ENCODE data around the gene VPS51.

Gene VPS51

DNA sequence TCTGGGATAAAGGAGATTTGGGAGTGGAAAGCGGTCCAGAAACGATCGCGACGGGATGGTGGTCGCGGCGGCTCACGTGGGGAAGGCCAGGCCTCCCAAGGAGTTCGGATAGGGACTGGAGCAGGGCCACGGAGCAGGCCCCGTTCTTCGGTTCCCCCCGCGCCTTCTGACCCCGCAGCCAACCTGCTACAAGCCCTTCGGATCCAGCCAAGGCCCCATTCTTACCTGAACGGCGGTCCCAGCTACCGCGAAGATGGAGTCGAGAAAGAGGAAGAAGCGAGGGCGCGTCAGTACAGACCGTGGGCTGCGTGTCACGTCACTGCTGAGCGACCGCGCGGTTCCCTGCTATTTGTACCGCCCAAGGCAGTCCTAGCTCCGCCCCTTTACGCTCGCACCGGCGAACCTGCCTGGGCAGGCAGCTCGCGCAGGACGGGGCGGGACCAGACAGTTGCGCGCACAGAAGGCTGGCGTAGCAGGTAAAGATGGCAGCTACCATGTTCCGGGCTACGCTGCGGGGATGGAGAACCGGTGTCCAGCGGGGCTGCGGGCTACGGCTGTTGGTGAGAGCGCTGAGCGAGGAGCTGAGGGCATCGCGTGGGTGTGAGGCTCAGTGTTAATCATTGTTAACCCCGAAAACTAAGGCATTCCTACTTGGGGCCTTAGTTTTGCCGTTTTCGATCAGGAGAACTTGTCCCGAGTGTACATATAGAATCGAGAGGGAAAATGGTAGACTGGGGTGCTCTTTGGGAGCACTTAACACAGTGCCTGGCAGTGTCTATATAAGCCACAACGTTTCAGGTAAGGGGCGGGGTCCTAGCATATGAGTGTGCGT is 26.1 kb downstream of the VPS51 start, which contains the start of the genes FAU and MRPL49:
FAU (minus strand) TSS at position 270 of the 832 bp plus-strand sequence. CDS start 321 bp downstream, outside the sequence.
MRPL49 (plus strand) TSS at position 457 of the 832 bp plus-strand sequence; CDS start at position 483, 26 bp downstream.
- peak; percentile 99 for DNase-seq

DNA sequence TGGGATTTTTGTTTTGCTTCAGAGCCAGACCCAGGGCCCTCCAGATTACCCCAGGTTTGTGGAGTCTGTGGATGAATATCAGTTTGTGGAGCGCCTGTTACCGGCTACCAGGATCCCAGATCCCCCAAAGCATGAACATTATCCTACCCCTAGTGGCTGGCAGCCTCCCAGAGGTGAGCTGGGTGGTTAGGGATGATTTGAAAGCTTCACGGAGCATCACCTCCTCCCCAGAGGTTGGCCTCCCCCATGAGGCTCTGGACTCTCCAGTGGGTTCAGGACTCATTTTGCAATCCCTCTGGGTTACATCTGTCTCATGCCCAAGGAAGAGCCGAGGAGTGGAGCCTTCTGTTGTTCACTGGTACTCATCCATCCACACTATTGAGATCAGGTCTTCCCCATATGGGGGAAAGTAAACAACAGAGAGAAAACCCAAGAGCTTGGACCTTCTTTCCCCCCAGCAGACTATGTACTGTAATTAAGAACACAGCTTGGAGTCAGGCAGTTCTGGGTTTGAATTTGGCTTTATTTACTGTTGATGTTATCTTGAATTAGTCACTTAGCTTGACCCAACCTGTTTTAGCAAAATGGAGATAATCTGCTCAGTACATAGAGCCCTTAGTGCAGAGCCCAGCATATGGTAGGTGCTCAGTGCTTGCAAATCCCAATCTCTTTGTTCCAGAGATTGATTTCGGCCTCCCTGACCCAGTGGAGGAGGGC is 28.6 kb downstream of the VPS51 start:
- DNase-seq, result peak in 1 of 2 donors; percentile 4

DNA sequence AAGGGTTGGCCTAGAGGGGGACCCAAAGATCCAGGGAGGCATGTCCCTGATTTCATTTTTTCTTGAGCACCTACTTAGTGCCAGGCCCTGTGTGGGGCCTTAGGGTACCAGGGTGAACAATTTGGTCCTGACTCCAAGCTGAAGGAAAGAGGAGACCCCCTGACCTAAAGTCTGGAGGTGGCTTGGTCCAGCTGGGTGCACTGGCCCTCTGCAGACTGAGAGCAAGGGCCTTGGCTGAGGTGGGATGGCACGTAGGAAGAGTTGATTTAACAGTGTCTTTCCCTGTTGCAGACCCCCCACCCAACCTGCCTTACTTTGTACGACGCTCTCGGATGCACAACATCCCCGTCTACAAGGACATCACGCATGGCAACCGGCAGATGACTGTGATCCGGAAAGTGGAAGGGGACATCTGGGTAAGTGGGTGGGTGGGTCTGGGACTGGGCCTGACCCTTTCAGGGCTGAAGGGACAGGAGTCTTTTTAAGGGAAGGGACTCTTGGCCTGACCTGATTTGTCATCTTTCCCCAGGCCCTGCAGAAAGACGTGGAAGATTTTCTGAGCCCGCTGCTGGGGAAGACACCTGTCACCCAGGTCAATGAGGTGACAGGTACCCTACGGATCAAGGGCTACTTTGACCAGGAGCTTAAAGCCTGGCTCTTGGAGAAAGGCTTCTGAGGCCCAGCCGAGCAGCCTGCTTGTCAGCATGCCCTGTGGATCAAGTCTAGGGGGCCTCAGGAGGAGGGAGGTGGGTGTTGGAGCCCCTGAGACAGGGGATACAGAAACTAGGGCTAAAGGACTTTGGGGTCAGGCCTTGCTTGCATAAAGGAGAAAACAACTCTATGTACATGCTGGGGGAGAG is 29.4 kb downstream of the VPS51 start:
- peak in 1 of 2 donors; percentile 5 for DNase-seq

DNA sequence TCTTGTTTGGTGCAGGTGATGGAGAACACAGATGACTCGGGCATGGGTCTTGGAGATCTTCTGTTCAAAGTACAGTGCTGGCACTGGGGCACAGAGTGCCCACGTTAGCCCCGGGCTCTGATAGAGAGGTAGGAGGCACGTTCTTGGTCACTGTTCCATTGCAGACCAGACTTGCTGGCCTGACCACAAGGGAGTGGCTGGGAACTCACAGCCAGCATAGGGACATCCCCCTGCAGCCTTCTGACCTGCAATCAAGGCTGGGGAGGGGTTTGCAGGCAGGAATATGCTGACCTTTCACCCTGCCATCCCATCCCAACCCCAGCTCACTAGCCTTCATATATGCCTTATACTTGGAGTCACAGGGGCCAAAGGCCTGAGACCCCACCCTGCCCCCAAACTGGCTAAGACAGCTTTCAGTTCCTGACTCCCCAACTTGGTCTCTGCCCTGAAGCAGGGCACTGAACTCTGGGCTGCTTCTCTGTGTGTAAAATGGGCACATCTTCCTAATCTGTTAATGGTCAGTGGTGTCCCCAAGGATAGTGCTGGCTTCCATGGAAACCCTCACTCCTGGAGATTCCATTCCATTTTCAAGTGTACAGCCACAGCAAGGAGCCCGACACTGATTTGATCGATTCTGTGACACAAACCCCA is 30.7 kb downstream of the VPS51 start:
- peak in 1 of 2 donors; percentile 9 for DNase-seq

DNA sequence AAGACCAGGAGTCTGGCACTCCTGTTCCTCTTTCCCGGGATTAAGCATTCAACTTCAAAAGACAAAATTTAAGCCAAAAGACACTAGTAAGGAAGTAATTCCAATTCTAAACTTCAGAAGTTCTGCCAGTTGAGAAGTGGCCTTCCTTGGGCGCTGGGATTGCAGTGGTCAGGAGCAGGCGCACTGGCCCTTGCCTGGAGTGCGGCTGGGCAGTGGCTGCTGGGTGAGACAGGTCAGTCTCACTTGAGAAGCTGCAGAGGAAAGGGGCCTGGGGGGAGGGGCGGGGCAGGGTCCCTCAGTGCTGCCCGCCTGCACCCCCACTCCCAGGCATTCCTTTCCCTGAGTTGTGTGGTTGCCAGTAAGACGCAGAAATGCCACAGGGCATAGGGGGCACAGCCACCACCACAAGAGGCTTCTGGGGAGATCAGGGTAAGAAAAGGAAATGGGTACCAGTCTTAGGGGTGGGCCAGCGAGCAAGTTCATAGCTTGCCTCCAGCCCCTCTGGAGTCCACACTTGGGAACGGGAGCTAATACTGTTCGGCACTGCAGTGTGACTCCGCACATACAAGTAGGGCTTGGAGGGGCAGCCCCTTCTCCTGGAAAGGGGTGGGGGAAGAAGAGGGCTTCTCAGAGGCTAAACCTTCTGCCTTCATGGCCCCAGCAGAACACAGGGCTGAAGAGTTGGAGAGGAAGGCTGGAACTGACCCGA is 31.6 kb downstream of the VPS51 start:
- no peak for DNase-seq

DNA sequence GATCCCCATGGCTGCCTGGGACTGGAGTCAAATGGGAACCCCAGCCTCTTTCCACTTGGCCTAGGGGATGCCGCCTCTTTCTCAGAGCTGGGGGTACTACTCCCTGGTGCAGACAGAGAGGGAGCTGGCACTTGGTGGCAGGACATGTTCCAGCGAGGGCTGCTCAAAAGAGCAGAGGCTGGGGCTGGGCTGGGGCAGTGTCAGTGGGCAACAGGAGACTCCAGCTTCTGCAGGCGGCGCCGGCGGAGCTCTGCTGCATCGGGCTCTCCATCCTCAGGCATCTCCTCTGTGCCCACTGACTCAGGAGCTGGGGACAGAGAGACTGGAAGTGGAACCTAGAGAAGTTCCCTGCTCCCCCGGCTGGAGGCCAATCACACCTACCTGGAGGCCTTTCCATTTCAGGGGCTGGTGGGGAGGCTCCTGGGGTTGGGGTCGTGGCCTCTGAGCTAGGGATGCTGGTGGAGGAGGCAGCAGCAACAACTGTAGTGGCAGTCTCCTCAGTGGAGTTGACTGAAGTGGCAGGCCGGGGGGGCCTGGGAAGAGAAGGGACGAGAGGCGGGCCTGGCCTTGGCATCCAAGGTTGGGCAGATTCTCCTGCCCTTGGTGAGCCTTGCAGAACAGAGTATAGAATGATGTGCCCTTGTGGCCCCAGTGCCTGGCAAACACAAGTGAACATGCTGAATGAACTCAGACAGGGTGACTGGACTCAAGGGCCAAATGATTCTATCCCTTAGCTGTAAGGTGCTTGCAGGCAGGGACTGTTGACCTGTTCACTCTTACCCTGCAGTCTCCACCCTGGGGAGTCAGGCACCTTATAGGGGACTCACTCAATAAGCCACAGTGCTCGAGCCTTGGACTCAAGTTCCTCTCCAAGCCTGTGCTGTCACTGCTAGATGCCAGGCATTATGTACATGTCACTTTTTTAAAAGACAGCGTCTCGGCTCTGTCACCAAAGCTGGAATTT is 32.5 kb downstream of the VPS51 start:
- DNase-seq, result no peak

DNA sequence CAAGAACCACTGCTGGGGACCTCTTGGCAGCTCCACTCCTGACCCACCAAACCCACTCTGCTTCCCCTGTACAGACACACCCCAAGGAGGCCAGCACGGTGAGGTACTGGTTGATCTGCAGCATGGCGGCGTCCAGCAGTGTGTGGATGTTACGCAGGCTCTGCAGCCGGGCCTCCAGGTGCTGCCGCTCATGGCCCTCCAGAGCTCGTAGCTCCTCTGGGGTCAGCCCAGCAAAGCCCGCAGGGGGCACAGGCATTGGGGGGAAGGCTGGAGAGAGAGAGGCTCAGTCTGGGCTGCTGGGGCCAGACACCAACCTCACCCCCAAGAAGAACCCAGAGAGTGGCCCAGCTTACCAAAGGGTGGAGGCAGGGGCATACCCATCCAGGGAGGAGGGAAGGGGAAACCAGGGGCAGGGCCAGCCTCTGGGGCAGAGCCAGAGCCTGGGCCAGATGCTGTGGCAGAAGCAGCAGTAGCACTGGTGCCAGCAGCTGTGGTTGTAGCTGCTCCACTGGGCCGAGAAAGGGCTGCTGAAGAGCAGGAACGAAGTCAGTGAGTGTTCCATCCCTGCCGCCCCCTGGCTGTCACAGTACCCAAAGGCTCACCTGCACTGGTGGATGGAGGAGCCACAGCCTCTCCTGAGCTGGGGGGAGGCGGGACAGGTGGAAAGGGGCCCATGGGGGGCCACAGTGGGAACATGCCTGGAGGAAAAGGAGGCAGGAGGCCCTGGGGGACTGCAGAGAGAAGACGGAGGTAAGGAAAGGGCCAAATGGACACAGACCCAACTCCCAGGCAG is 33.8 kb downstream of the VPS51 start:
- peak in 1 of 2 donors; percentile 36 for DNase-seq

DNA sequence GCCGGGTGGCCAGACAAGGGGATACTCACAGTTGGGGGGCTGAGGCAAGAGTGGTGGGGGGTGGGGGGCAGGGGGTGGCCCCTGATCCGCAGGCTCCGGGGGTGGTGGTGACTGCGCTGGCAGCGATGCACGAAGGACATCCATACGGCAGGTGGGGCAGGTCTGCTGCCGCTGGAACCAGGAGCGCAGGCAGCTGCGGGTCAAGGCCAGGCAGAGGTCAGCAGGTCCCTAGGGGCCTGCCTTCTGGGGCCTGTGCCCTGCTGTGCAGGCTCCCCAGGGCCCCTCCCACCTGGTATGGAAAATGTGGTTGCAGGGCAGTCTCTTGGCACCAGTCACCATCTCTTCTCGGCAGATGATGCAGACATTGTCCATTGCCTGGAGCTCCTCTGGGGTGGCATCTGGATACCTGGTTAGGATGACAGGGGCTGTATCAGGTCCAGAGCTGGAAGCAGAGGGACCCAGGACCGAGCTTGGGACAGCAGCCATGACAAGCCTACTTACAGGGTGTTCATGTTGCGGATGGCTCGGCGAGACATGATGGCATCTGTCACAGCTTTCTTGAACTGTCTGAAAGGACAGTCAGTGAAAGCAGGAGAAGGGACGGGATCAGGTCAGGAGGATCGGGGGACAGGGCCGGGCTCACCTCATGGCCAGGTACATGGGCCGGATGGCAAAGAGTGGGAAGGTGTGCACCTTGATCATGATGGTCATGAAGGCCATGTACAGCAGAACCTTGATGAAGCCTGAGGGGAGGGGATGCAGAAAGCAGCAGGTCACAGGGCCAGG is 34.8 kb downstream of the VPS51 start:
- peak in 1 of 2 donors; percentile 9 for DNase-seq

DNA sequence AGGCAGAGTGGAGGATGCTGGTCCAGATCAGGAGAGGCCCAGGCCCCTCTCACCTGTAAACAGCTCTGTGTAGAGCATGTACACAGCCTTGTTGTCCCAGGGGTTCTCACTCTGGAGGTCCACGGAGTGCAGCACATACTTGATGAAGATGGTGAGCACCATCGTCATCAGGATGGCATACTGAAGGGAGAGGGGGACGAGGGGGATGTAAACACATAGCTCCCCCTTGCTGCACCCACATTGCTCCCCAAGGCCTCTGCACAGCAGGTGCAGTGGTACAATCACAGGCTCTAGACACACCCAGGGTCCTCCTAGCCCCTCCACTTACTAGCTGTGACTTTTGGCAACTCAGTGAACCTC is 35.4 kb downstream of the VPS51 start:
- DNase-seq, result peak in 1 of 2 donors; percentile 6

DNA sequence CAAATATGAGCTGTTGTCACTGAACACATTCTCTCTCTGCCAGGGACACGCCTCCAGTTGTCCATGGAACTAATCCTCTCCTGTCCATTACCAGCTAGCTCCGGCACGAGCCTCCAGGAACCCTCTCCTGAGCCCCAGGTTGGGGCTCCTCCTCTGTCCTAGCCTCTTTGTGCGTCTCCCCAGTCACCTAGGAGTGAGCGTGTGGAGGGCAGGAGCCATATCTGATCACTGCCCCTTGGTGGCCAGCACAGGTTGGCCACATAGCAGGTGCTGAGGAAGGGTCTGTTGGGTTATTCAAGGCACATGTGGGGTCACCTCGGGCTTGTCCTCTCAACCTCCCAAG is 35.9 kb downstream of the VPS51 start:
- peak in 1 of 2 donors; percentile 10 for DNase-seq

DNA sequence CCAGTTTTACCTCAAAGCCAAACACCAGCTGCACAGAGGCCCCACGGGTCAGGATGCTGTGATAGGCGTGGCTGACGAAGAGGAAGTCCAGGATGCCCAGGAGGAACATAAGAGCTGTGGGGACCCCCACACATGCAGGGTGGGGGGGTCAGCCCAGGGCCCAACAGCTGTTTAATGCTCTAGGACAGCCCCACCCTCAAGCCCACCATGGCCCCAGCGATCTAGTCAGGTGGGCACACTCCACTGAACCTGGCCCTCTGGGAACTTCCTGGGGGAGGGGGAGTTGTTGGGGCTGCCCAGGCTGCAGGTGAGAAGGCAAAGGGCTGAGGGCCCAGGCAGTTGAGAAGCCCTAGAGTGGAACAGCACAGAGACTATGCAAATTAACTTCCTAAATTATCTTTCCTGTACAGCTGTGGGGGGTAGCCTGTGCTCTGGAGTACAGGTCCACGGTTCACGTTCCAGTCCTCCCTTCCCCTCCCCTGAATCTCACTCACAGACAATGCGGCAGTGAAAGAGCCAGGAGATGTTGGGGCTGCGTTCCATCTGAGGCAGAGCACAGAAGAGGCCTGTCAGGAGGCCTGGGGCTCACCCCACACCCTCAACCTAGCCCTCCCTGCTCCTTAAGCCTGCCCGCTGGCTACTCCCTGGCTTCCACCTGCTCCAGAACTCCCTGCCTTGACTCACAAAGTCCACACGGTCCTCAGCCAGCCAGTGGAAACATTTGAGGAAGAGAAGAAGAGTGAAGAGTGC is 36.4 kb downstream of the VPS51 start:
- DNase-seq, result peak in 1 of 2 donors; percentile 57

DNA sequence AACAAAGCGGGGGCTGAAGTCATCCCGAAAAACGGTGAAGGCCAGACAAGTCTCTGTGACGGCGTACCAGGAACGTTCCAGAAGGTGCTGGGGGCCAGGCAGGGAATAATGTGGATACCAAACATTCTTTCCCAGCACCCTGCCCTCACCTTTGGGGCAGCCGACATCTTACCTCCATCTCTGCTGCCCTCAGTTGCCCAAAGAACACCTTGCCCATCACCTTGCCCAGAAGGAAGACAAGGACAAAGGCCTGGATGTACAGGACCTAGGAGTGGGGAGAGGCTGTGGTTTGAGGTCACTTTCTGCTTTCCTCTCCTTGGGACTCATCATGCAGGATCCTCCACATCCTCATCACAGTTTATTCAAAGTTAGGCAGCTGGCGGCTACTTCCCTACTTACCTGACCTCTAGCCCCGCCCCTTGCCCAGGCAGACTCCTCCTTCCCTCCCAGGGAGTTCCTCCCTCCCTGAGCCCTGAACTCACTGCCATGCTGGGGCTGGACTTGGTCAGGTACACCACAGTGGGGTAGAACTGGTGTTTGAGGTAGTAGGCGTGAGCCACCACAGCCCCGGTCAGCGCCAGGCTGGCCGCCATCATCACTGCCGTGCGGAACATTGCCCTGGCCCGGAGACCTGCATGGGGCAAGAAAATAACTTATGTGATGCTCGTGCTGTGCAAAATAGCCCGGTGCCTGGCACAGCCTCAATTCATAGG is 37.1 kb downstream of the VPS51 start:
- peak; percentile 59 to 67 for DNase-seq

DNA sequence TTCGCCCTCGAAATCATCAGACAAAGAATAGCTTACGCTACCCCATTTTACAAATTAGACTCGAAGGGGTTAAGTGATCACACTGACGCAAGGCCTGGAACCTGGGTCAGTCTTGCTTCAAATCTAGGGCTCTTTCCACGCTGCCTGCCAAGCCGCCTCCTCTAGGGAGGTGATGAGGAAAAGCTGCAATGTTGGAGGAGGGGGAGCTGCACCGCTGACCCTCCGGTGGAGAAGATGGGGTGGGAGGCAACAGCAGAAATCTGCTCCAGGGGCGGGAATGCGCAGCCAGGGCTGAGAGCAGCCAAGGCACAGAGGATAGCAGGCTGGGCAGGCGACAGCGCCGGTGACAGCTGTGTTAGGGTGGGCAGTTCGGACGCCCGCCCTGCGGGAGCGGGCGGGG is 37.7 kb downstream of the VPS51 start:
- no peak for DNase-seq

DNA sequence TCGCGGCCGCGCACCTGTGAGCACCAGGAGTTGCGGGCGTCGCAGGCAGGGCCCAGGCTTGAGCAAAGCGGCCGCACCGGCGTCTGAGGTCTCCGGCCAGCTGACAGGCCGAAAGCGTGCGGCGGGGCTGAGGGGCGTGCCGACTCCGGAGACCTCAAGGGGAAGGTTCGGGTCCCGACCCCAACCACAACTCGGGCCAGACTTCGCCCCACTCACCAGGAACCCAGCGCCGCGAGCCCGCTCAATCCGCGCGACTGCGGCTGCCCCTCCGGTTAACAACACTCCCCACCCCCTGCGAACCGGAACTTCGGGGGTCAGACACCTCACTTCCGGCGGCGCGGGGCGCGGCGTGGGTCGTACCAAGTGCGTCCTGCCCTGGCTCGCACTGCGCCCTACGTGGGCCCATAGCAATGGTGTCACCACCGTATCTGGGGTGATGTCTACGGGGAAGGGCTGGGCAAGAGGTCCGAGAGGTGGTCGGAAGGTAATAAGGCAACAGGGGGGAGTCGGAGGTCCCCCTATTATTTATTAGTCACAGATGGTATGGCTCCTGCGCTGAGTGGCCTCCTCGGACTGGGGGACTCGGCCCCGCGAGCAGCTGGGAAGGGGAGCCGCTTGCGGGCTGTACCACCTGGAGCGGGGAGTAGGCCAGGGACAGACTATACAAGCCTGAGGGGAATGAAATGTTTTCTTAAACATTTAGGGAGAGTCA is 38.4 kb downstream of the VPS51 start, which contains the start of gene SYVN1:
SYVN1 (minus strand) TSS at position 280 of the 712 bp plus-strand sequence. CDS start 918 bp downstream, outside the sequence.
- DNase-seq, result peak; percentile 90 to 94

DNA sequence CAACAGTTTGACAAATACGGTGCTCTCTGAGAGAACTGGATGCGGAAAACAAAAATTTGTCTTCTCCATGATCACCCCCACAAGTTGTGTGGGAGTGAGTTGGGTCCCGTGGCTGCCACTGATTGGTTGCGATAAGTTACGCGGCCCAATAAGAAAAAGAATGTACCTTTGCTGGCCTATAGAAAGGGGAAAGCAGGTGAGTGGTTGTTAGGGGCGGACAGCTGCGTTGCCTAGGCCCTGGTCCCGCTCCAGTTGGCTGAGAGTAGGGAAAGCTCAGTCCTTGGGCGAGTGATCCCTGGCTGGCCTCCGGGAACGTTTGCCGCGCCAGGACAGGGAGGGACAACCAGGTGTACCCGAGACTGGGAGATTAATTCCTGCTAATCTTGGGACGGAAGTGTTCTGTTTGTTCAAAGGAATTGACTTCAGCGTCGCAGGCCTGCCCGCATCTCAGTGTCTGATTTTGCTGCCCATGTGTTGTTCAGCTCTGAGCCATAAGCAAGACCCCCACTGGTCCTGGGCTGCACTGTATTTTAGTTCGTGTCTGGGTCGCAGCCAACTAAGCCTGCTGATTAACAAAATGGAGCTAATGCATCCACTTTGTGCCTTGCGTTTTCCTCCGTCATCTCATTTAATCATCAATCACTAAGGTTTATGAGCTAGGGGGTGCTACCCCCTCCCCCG is 39.1 kb downstream of the VPS51 start:
- peak; percentile 92 to 95 for DNase-seq

DNA sequence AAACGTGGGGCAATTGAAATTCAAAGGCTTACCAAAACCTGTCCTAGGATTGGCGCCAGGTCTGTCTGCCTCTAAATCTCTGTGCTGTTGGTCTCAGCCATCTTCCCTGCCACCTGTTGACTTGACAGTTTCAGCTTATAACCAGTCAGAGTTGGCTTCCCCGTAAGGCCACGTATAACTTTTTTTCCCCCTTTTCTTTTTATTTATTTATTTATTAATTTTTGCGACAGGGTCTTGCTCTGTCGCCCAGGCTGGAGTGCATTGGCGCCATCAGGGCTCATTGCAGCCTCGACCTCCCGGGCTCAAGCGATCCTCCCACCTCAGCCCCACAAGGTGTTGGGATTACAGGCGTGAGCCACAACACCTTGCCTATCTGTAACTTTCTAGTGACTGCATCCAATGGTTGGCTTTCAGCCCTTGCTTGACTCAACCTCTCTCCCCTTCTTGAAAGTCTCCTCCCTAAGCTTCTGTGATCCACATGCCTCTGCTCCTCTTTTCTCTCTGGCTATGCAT is 39.7 kb downstream of the VPS51 start:
- DNase-seq, result no peak
